ENCODE measurements around the gene PHLDA2.

Gene PHLDA2

GRCh38 chr11:2881076-2881980, 47.9 kb downstream of the PHLDA2 start:
- H3K36me3 Mint-ChIP-seq, result no peaks in the 10 kb centered on the region
- ATAC-seq, result no peak
- no peak overlapping the region for H3K4me3 Mint-ChIP-seq
- no peaks in the 10 kb centered on the region for H3K9me3 Mint-ChIP-seq
- H3K27me3 Mint-ChIP-seq, result peaks cover 24% of the 10 kb centered on the region
- H3K27ac Mint-ChIP-seq, result no peak overlapping the region
- H3K4me1 Mint-ChIP-seq, result peaks cover 14% of the 10 kb centered on the region

GRCh38 chr11:2880646-2881045, 48.6 kb downstream of the PHLDA2 start:
- no peak for ATAC-seq
- H3K4me1 Mint-ChIP-seq, result peaks cover 14% of the 10 kb centered on the region
- no peak overlapping the region for H3K4me3 Mint-ChIP-seq
- no peak overlapping the region for H3K27ac Mint-ChIP-seq
- no peaks in the 10 kb centered on the region for H3K9me3 Mint-ChIP-seq
- H3K36me3 Mint-ChIP-seq, result no peaks in the 10 kb centered on the region
- H3K27me3 Mint-ChIP-seq, result peaks cover 24% of the 10 kb centered on the region

DNA sequence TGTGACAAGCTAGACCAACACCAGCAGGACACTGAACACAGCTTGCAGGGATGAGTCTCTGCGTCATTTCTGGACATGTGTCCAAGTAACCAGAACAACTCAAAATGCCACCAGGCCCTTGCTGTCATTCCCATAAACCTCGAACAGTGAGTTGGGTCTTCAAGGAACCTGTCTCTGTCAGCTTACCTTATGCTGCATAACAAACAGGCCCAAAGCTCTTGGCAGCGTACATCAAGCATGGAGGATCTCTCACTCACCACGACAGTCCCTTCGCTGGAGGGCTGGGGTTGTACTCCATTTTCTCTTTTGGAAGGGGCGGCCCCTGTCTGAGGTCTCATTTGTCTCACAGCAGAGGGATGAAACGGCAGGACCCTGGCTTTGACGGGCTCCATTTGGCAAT, 50.4 kb downstream of the PHLDA2 start:
- Mint-ChIP-seq H3K36me3 (no peaks in the 10 kb centered on the region), H3K4me1 (peaks cover 7% of the 10 kb centered on the region), H3K27ac (no peak overlapping the region), H3K4me3 (no peak overlapping the region), H3K9me3 (no peaks in the 10 kb centered on the region), H3K27me3 (peaks cover 34% of the 10 kb centered on the region)
- no peak for ATAC-seq
